Neural progenitor cell (in vitro differentiated cells): ENCODE measurements around the gene RAB25. TPM values are rescaled to one million over a fixed set of nuclear protein-coding genes. Genes with fewer than 3 reads are reported as not detected.

Source experiments
- DNase-seq: peaks from one replicate; pipeline ENCODE4 v3.0.0-alpha.2; 2016; ENCODE audit warnings: low spot score
- H2AFZ ChIP-seq: fragments of 200-600 bp; sonication (generic); replicated peaks from 2 replicates; pipeline ENCODE4 v1.6.1; 2016; ENCODE audit warnings: antibody characterized with exemption
- H3F3A ChIP-seq: fragments of 200-600 bp; sonication (generic); 2 replicates; pipeline ENCODE4 v1.6.1; 2016; ENCODE audit warnings: antibody characterized with exemption, low read depth
- H3K27ac ChIP-seq: fragments of 200-600 bp; sonication (generic); 2 replicates; pipeline ENCODE4 v1.5.1; 2016; ENCODE audit warnings: mild to moderate bottlenecking
- H3K27me3 ChIP-seq: fragments of 200-600 bp; sonication (generic); 2 replicates; pipeline ENCODE4 v1.6.1; 2016; ENCODE audit warnings: mild to moderate bottlenecking, moderate library complexity
- H3K36me3 ChIP-seq: fragments of 200-600 bp; sonication (generic); 2 replicates; pipeline ENCODE4 v1.5.1; 2016
- H3K4me1 ChIP-seq: fragments of 200-600 bp; sonication (generic); 2 replicates; pipeline ENCODE4 v1.6.1; 2016; ENCODE audit warnings: mixed run types
- H3K4me2 ChIP-seq: fragments of 200-600 bp; sonication (generic); 2 replicates; pipeline ENCODE4 v1.6.1; 2016
- H3K4me3 ChIP-seq: fragments of 200-600 bp; sonication (generic); 2 replicates; pipeline ENCODE4 v1.5.1; 2016
- H3K79me2 ChIP-seq: fragments of 200-600 bp; sonication (generic); 2 replicates; pipeline ENCODE4 v1.6.1; 2016; ENCODE audit warnings: low read depth
- H3K9ac ChIP-seq: fragments of 200-600 bp; sonication (generic); 2 replicates; pipeline ENCODE4 v1.6.1; 2016
- H3K9me3 ChIP-seq: fragments of 200-600 bp; sonication (generic); 2 replicates; pipeline ENCODE4 v1.5.1; 2016; ENCODE audit warnings: low read depth
- H4K20me1 ChIP-seq: fragments of 200-600 bp; sonication (generic); 2 replicates; pipeline ENCODE4 v1.6.1; 2016; ENCODE audit warnings: low read depth
- H3K27ac Mint-ChIP-seq: 3 replicates; pipeline ENCODE4 v1.8.0; 2021; ENCODE audit warnings: mixed read lengths
- H3K27me3 Mint-ChIP-seq: 2 replicates; pipeline ENCODE4 v1.8.0; 2022; ENCODE audit warnings: low read depth, mild to moderate bottlenecking, inconsistent platforms, moderate library complexity, mixed read lengths; ENCODE audit not compliant: insufficient read depth
- H3K36me3 Mint-ChIP-seq: 3 replicates; pipeline ENCODE4 v1.8.0; 2021; ENCODE audit warnings: mixed read lengths
- H3K4me1 Mint-ChIP-seq: 3 replicates; pipeline ENCODE4 v1.8.0; 2021; ENCODE audit warnings: mixed read lengths
- H3K4me3 Mint-ChIP-seq: 3 replicates; pipeline ENCODE4 v1.8.0; 2021; ENCODE audit warnings: mild to moderate bottlenecking, moderate library complexity, mixed read lengths
- H3K9me3 Mint-ChIP-seq: 3 replicates; pipeline ENCODE4 v1.8.0; 2020; ENCODE audit warnings: mixed read lengths
- CTCF ChIP-seq: fragments of 200-600 bp; sonication (generic); IDR thresholded peaks from 2 replicates; pipeline ENCODE4 v1.5.1; 2017; ENCODE audit warnings: antibody characterized with exemption, mild to moderate bottlenecking
- EZH2 ChIP-seq: fragments of 200-600 bp; sonication (generic); IDR thresholded peaks from 2 replicates; pipeline ENCODE4 v1.6.1; 2017; ENCODE audit warnings: antibody characterized with exemption, mild to moderate bottlenecking, moderate library complexity
- EZH2phosphoT487 ChIP-seq: fragments of 200-600 bp; sonication (generic); IDR thresholded peaks from 2 replicates; pipeline ENCODE4 v1.6.1; 2017; ENCODE audit warnings: antibody characterized with exemption
- total RNA-seq: library from RNA; depleted of rRNA; stranded (reverse); fragments of >200 nt; gene quantifications from 2 replicates; pipeline ENCODE4 v1.2.3, GENCODE V29; 2015; ENCODE audit warnings: low replicate concordance

Gene RAB25
- total RNA-seq, 1 donor from 2014 or later = 2.4 TPM

GRCh38 chr1:156081180-156081916 is 20.4 kb downstream of the RAB25 start:
- peak overlapping the region; percentile 94 for H3K9ac ChIP-seq
- H3K9me3 ChIP-seq = no peaks in the 10 kb centered on the region
- H3K9me3 Mint-ChIP-seq = no peaks in the 10 kb centered on the region
- H3K27ac ChIP-seq = peak overlapping the region; percentile 99
- H3K4me1 ChIP-seq = peaks cover 61% of the 10 kb centered on the region
- peak overlapping the region; percentile 99 for H3K4me3 ChIP-seq
- H3K27ac Mint-ChIP-seq = peak overlapping the region; percentile 99
- H3K27me3 Mint-ChIP-seq = peaks cover 9% of the 10 kb centered on the region
- H3K27me3 ChIP-seq = no peaks in the 10 kb centered on the region
- DNase-seq = peak; percentile 72
- peaks cover 81% of the 10 kb centered on the region for H4K20me1 ChIP-seq
- no peak overlapping the region for H2AFZ ChIP-seq
- H3K4me3 Mint-ChIP-seq = peak overlapping the region; percentile 99
- peak overlapping the region; percentile 99 for H3K4me2 ChIP-seq
- H3K36me3 ChIP-seq = no peaks in the 10 kb centered on the region
- H3K4me1 Mint-ChIP-seq = peaks cover 67% of the 10 kb centered on the region
- no peak for TF ChIP-seq EZH2
- no peak for TF ChIP-seq EZH2phosphoT487
- TF ChIP-seq CTCF = no peak
- peaks cover 19% of the 10 kb centered on the region for H3K36me3 Mint-ChIP-seq
- peaks cover 93% of the 10 kb centered on the region for H3K79me2 ChIP-seq
- H3F3A ChIP-seq = peaks cover 94% of the 10 kb centered on the region

GRCh38 chr1:156081917-156082308 is 21.0 kb downstream of the RAB25 start:
- H3K9ac ChIP-seq = peak overlapping the region; percentile 88
- peaks cover 81% of the 10 kb centered on the region for H4K20me1 ChIP-seq
- no peak for TF ChIP-seq EZH2
- no peak for TF ChIP-seq CTCF
- TF ChIP-seq EZH2phosphoT487 = no peak
- peak overlapping the region; percentile 99 for H3K4me2 ChIP-seq
- H3K27me3 ChIP-seq = no peaks in the 10 kb centered on the region
- Mint-ChIP-seq H3K4me1 (peaks cover 69% of the 10 kb centered on the region), H3K27me3 (peaks cover 9% of the 10 kb centered on the region), H3K4me3 (peak overlapping the region; percentile 97), H3K9me3 (no peaks in the 10 kb centered on the region), H3K36me3 (peaks cover 20% of the 10 kb centered on the region), H3K27ac (peak overlapping the region; percentile 97)
- H3K4me3 ChIP-seq = peak overlapping the region; percentile 99
- no peak overlapping the region for H2AFZ ChIP-seq
- H3K4me1 ChIP-seq = peaks cover 61% of the 10 kb centered on the region
- no peaks in the 10 kb centered on the region for H3K36me3 ChIP-seq
- peaks cover 93% of the 10 kb centered on the region for H3F3A ChIP-seq
- no peaks in the 10 kb centered on the region for H3K9me3 ChIP-seq
- H3K27ac ChIP-seq = peak overlapping the region; percentile 99
- DNase-seq = no peak
- peaks cover 93% of the 10 kb centered on the region for H3K79me2 ChIP-seq

GRCh38 chr1:156082309-156083091 is 21.5 kb downstream of the RAB25 start, which contains the start of gene MEX3A:
TSS of gene MEX3A (minus strand) at chr1:156082465. CDS start at chr1:156081998, 467 bp downstream.
- Histone ChIP-seq H4K20me1 (peaks cover 81% of the 10 kb centered on the region), H3K4me3 (peak within 1 kb of the TSS; percentile 99), H3K36me3 (no peaks in the 10 kb centered on the region), H3F3A (peaks cover 90% of the 10 kb centered on the region), H3K27me3 (no peaks in the 10 kb centered on the region), H3K27ac (peak within 1 kb of the TSS; percentile 99), H3K9ac (peak within 1 kb of the TSS; percentile 94), H3K4me1 (peaks cover 58% of the 10 kb centered on the region), H3K9me3 (no peaks in the 10 kb centered on the region), H2AFZ (no peak within 1 kb of the TSS), H3K79me2 (peaks cover 93% of the 10 kb centered on the region), H3K4me2 (peak within 1 kb of the TSS; percentile 99)
- Mint-ChIP-seq H3K4me3 (peak within 1 kb of the TSS; percentile 100), H3K36me3 (peaks cover 22% of the 10 kb centered on the region), H3K4me1 (peaks cover 69% of the 10 kb centered on the region), H3K27ac (peak within 1 kb of the TSS; percentile 99), H3K9me3 (no peaks in the 10 kb centered on the region), H3K27me3 (peaks cover 11% of the 10 kb centered on the region)
- peak; percentile 98 for DNase-seq
- TF ChIP-seq EZH2 (no peak), EZH2phosphoT487 (no peak), CTCF (no peak)
